Sigmoid colon (tissue), 7 donors: ENCODE measurements around the gene SCAP. TPM values are rescaled to one million over a fixed set of nuclear protein-coding genes. Genes with fewer than 3 reads are reported as not detected.
"Not testable (repeated sequence)": the region's sequence is repeated elsewhere in the genome, so short reads cannot be mapped to it uniquely, and the experiment has no call there.

Source experiments
- DNase-seq: peaks from one replicate; pipeline ENCODE4 v3.0.0-alpha.2; 2019
- H3K27ac ChIP-seq, 4 donors: fragments of 200-600 bp; sonication (generic); one replicate each; pipeline ENCODE4 v1.5.1; 2016 to 2019; ENCODE audit warnings: mild to moderate bottlenecking in 1 of 4
- H3K27me3 ChIP-seq, 3 donors: fragments of 200-600 bp; sonication (generic); one replicate each; pipeline ENCODE4 v1.5.1; 2019; ENCODE audit warnings: mild to moderate bottlenecking in 1 of 3
- H3K36me3 ChIP-seq, 4 donors: fragments of 200-600 bp; sonication (generic); one replicate each; pipeline ENCODE4 v1.5.1; 2016 to 2019
- H3K4me1 ChIP-seq, 4 donors: fragments of 200-600 bp; sonication (generic); one replicate each; pipeline ENCODE4 v1.5.1; 2017 to 2019
- H3K4me3 ChIP-seq, 4 donors: fragments of 200-600 bp; sonication (generic); one replicate each; pipeline ENCODE4 v1.5.1; 2017 to 2019; ENCODE audit warnings: mild to moderate bottlenecking in 2 of 4, moderate library complexity in 1 of 4
- H3K9me3 ChIP-seq, 4 donors: fragments of 200-600 bp in 3 of 4; sonication (generic) in 3 of 4; one replicate each; pipeline versions ENCODE4 v1.5.1 to v1.6.1; 2013 to 2019
- CTCF ChIP-seq, 4 experiments: fragments of 450-650 bp in 3 of 4; fragments of 200-600 bp in 1 of 4; IDR thresholded peaks; one replicate each; pipeline ENCODE4 v1.5.1; 2016 to 2019; ENCODE audit warnings: antibody characterized with exemption in 4 of 4, mild to moderate bottlenecking in 3 of 4, moderate library complexity in 2 of 4
- EP300 ChIP-seq, 4 donors: sonication (generic); formaldehyde crosslinking; IDR thresholded peaks; one replicate each; pipeline ENCODE4 v1.6.1; 2017; ENCODE audit warnings: antibody characterized with exemption in 4 of 4
- POLR2A ChIP-seq, 2 donors: fragments of 450-650 bp; IDR thresholded peaks; one replicate each; pipeline ENCODE4 v1.6.1; 2016; ENCODE audit warnings: antibody characterized with exemption in 2 of 2, mild to moderate bottlenecking in 2 of 2, moderate library complexity in 2 of 2
- POLR2AphosphoS5 ChIP-seq, 4 donors: sonication (generic); formaldehyde crosslinking; IDR thresholded peaks; one replicate each; pipeline ENCODE4 v1.6.1; 2017; ENCODE audit warnings: antibody characterized with exemption in 4 of 4
- WGBS, 2 donors: extraction: QIAGEN DNeasy Blood & Tissue Kit; methylation state at CpG; one replicate each; pipeline ENCODE4 v1.1.7; 2013; 5-methylcytosine and 5-hydroxymethylcytosine counted together
- intact Hi-C: fragments of 100-400 bp; cut with DNase I; formaldehyde crosslinking; loops from one replicate; pipeline ENCODE4 v1.15.1; 2023
- polyA plus RNA-seq, 3 donors: library from polyadenylated mRNA; stranded (reverse); fragments of 200-250 nt; gene quantifications; one replicate each; pipeline ENCODE4 v1.2.3, GENCODE V29; 2013
- total RNA-seq, 4 donors: library from RNA; depleted of rRNA; stranded (reverse); fragments of >200 nt; gene quantifications; one replicate each; pipeline ENCODE4 v1.1.0, GENCODE V29; 2016
- donor health status: healthy with polysubstance abuse.
- donor health status: Bipolar disorder and iron deficiency.
- donor health status: healthy.

Gene SCAP
- total and polyA plus RNA-seq, 7 donors, result 10.8 to 81.0 (median 52.3) TPM

DNA sequence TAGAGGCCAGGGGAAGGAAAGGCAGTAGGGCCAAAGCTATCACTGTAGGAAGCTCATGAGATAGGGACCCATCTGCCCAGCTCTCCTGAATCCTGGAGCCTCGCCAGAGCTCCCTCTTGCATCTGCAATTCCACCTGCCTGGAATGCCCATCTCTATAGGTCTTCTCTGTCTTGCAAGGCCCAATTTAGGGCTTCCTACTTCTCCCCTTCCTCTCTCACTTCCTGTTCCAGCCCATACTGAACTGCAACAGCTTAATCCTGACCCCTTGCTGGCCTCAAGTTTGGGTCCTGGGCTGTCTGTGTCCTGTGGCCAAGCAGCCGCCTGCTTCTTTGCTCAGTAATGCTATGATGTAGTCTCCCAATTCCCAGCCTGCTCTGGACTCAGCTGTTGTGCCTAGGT is 98.6 kb downstream of the SCAP start:
- Histone ChIP-seq H3K9me3 (no peaks in the 10 kb centered on the region), H3K36me3 (no peaks in the 10 kb centered on the region), H3K4me1 (peaks cover 0 to 22% (median 19%) of the 10 kb centered on the region in 4 donors), H3K27ac (no peak overlapping the region), H3K27me3 (no peaks in the 10 kb centered on the region), H3K4me3 (no peak overlapping the region)
- intact Hi-C loops, result no loop called here
- TF ChIP-seq EP300 (IDR thresholded peaks at IDR 0.05), result no peak
- no peak for TF ChIP-seq POLR2AphosphoS5 (IDR thresholded peaks at IDR 0.05)
- no peak for TF ChIP-seq POLR2A (IDR thresholded peaks at IDR 0.05)
- TF ChIP-seq CTCF (IDR thresholded peaks at IDR 0.05), result no peak
- 85 to 94% methylated on average over 2 of the region's 2 CpGs for WGBS, 2 donors
- DNase-seq, result no peak

- Histone ChIP-seq H3K27me3 (peaks cover 0 to 3% (median 0%) of the 10 kb centered on the region in 3 donors), H3K4me3 (no peak overlapping the region), H3K36me3 (no peaks in the 10 kb centered on the region), H3K4me1 (peaks cover 0 to 15% (median 13%) of the 10 kb centered on the region in 4 donors), H3K27ac (no peak overlapping the region), H3K9me3 (no peaks in the 10 kb centered on the region)
- WGBS, 2 donors, result 83 to 89% methylated on average over 3 of the region's 3 CpGs
- no peak for TF ChIP-seq EP300 (IDR thresholded peaks at IDR 0.05)
- no peak for TF ChIP-seq POLR2A (IDR thresholded peaks at IDR 0.05)
- TF ChIP-seq CTCF (IDR thresholded peaks at IDR 0.05), result no peak
- TF ChIP-seq POLR2AphosphoS5 (IDR thresholded peaks at IDR 0.05), result no peak
- DNase-seq, result no peak
- intact Hi-C loops, result no loop called here
Observed at GRCh38 chr3:47376393-47376792, 99.3 kb downstream of the SCAP start.

- Histone ChIP-seq H3K4me3 (no peak overlapping the region), H3K36me3 (no peaks in the 10 kb centered on the region), H3K9me3 (no peaks in the 10 kb centered on the region), H3K27ac (no peak overlapping the region), H3K4me1 (peaks cover 0 to 8% (median 7%) of the 10 kb centered on the region in 4 donors), H3K27me3 (peaks cover 0 to 5% (median 0%) of the 10 kb centered on the region in 3 donors)
- DNase-seq, result no peak
- intact Hi-C loops, result no loop called here
- TF ChIP-seq EP300 (IDR thresholded peaks at IDR 0.05) (no peak), POLR2AphosphoS5 (IDR thresholded peaks at IDR 0.05) (no peak), POLR2A (IDR thresholded peaks at IDR 0.05) (no peak), CTCF (IDR thresholded peaks at IDR 0.05) (no peak)
Observed at GRCh38 chr3:47374587-47374986, 101.2 kb downstream of the SCAP start.

DNA sequence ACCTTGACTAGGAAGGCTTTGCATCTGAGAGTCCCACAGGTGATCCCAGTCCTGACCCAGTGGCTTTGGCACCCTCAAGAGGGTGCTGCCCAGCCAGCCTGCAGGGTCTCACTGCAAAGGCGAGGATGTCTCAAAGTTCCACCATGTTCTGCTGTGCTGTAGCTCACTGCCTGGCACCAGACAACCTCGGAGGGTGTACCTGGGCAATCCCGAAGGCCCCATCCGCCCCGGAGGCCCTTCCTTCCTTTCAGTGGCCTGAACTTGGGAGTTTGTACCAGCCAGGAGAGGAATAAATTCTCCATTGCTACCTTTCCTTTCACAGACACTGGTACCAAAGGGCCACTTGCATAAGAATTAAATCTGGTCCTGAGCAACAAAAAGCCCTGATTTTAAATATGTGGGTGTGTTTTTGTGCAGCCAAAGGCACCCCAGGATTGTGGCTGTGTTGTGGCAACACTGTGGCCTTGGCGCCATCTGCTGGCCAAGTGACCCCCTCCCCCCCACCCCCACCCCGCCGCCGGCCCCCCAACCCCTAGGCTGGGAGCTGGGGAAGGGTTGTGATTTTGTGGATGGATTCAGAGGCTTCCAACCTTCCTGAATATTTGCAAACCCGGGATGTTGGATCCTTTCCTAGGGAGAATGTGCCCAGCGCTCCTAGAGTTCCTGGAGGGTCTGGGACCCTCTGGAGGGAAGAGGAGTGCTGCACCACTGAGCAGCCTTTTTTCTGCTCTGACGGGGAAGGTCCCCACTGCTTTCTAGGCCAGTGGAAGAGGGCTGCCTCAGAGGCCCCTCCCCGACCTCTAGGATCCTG is 104.6 kb downstream of the SCAP start:
- H3K27me3 ChIP-seq, result peaks cover 0 to 5% (median 0%) of the 10 kb centered on the region in 3 donors
- no peak for TF ChIP-seq POLR2AphosphoS5 (IDR thresholded peaks at IDR 0.05)
- no peak for TF ChIP-seq EP300 (IDR thresholded peaks at IDR 0.05)
- TF ChIP-seq POLR2A (IDR thresholded peaks at IDR 0.05), result no peak
- TF ChIP-seq CTCF (IDR thresholded peaks at IDR 0.05), result peak in 1 of 4 experiments; percentile 38
- 32 to 39% methylated on average over 13 of the region's 13 CpGs for WGBS, 2 donors
- no peaks in the 10 kb centered on the region for H3K9me3 ChIP-seq
- no peak overlapping the region for H3K4me3 ChIP-seq
- no peaks in the 10 kb centered on the region for H3K36me3 ChIP-seq
- DNase-seq, result no peak
- intact Hi-C loops, result no loop called here
- H3K4me1 ChIP-seq, result peaks cover 0 to 4% (median 0%) of the 10 kb centered on the region in 4 donors
- H3K27ac ChIP-seq, result no peak overlapping the region

GRCh38 chr3:47370020-47370419 is 105.7 kb downstream of the SCAP start:
- intact Hi-C loops, H3K27ac ChIP-seq, DNase-seq, H3K27me3 ChIP-seq, H3K4me3 ChIP-seq, H3K9me3 ChIP-seq, H3K36me3 ChIP-seq: not testable (repeated sequence)
- peaks cover 0 to 12% (median 10%) of the 10 kb centered on the region in 4 donors for H3K4me1 ChIP-seq
- 81 to 90% methylated on average over 8 of the region's 8 CpGs for WGBS, 2 donors
